Loucy (cell line): Measurements from ENCODE around the gene ARID1B.

Source experiments
- H2AFZ ChIP-seq: fragments of 200-600 bp; sonication (generic); 2 replicates; pipeline ENCODE4 v1.6.0; 2016; ENCODE audit warnings: antibody characterized with exemption, mild to moderate bottlenecking, low read length, moderate library complexity
- H3F3A ChIP-seq: fragments of 200-600 bp; 2 replicates; pipeline ENCODE4 v1.6.0; 2016; ENCODE audit warnings: antibody characterized with exemption, low read depth, mild to moderate bottlenecking
- H3K27me3 ChIP-seq: fragments of 200-600 bp; sonication (generic); 2 replicates; pipeline ENCODE4 v1.6.1; 2014; ENCODE audit warnings: low read length, mild to moderate bottlenecking; ENCODE audit not compliant: insufficient read depth, poor library complexity, severe bottlenecking
- H3K36me3 ChIP-seq: fragments of 200-600 bp; sonication (generic); 2 replicates; pipeline ENCODE4 v1.6.1; 2016; ENCODE audit warnings: low read length; ENCODE audit not compliant: insufficient read depth
- H3K4me1 ChIP-seq: fragments of 200-600 bp; sonication (generic); 2 replicates; pipeline ENCODE4 v1.5.1; 2014; ENCODE audit warnings: low read length, mild to moderate bottlenecking; ENCODE audit not compliant: insufficient read depth, poor library complexity, severe bottlenecking
- H3K4me2 ChIP-seq: fragments of 200-600 bp; sonication (generic); 2 replicates; pipeline ENCODE4 v1.6.0; 2014; ENCODE audit warnings: antibody characterized with exemption, low read length, low read depth, mild to moderate bottlenecking; ENCODE audit not compliant: poor library complexity, severe bottlenecking
- H3K4me3 ChIP-seq: fragments of 200-600 bp; sonication (generic); 2 replicates; pipeline ENCODE4 v1.5.1; 2014; ENCODE audit warnings: low read length, mild to moderate bottlenecking, mixed read lengths; ENCODE audit not compliant: poor library complexity, severe bottlenecking
- H3K79me2 ChIP-seq: fragments of 200-600 bp; sonication (generic); 2 replicates; pipeline ENCODE4 v1.6.1; 2014; ENCODE audit warnings: low read length; ENCODE audit not compliant: insufficient read depth
- H3K9ac ChIP-seq: fragments of 200-600 bp; sonication (generic); 2 replicates; pipeline ENCODE4 v1.6.0; 2014; ENCODE audit warnings: mild to moderate bottlenecking, low read depth, low read length, moderate library complexity; ENCODE audit not compliant: poor library complexity, severe bottlenecking
- H3K9me2 ChIP-seq: fragments of 200-600 bp; sonication (generic); replicated peaks from 2 replicates; pipeline ENCODE4 v1.6.1; 2016; ENCODE audit warnings: low read depth, low read length, mixed read lengths
- H3K9me3 ChIP-seq: fragments of 200-600 bp; sonication (generic); 2 replicates; pipeline ENCODE4 v1.6.1; 2014; ENCODE audit warnings: mild to moderate bottlenecking, antibody characterized with exemption, low read length, low read depth; ENCODE audit not compliant: insufficient read depth
- H4K20me1 ChIP-seq: fragments of 200-600 bp; sonication (generic); 2 replicates; pipeline ENCODE4 v1.6.0; 2014; ENCODE audit warnings: antibody characterized with exemption, low read length, mild to moderate bottlenecking; ENCODE audit not compliant: insufficient read depth, poor library complexity, severe bottlenecking
- CTCF ChIP-seq: fragments of 200-600 bp; sonication (generic); conservative IDR thresholded peaks from 2 replicates; pipeline ENCODE4 v1.5.1; 2014; ENCODE audit warnings: mild to moderate bottlenecking, antibody characterized with exemption, low read length
- EZH2phosphoT487 ChIP-seq: fragments of 200-600 bp; IDR thresholded peaks from 2 replicates; pipeline ENCODE4 v1.6.1; 2018; ENCODE audit warnings: antibody characterized with exemption, mild to moderate bottlenecking, moderate library complexity, borderline replicate concordance

The ARID1B gene

GRCh38 chr6:156953479-156954146, 176.4 kb downstream of the ARID1B start:
- no peaks in the 10 kb centered on the region; the same call in 1 of the 2 replicates for H3K36me3 ChIP-seq
- no peaks in the 10 kb centered on the region for H3K27me3 ChIP-seq
- H3K9me3 ChIP-seq, result no peaks in the 10 kb centered on the region
- peaks cover 9% of the 10 kb centered on the region for H3F3A ChIP-seq
- H3K4me1 ChIP-seq, result peaks cover 85% of the 10 kb centered on the region
- peaks cover 97% of the 10 kb centered on the region for H3K79me2 ChIP-seq
- H3K4me3 ChIP-seq, result peak overlapping the region; percentile 66
- H4K20me1 ChIP-seq, result peaks cover 77% of the 10 kb centered on the region
- no peak overlapping the region for H2AFZ ChIP-seq
- peak overlapping the region; percentile 73 for H3K4me2 ChIP-seq
- no peaks in the 10 kb centered on the region for H3K9me2 ChIP-seq
- peak; percentile 50 for TF ChIP-seq CTCF
- no peak for TF ChIP-seq EZH2phosphoT487
- H3K9ac ChIP-seq, result peak overlapping the region; percentile 48

GRCh38 chr6:156954191-156954590, 177.0 kb downstream of the ARID1B start:
- TF ChIP-seq EZH2phosphoT487, result no peak
- TF ChIP-seq CTCF, result no peak
- no peaks in the 10 kb centered on the region for H3K9me2 ChIP-seq
- no peak overlapping the region for H2AFZ ChIP-seq
- H3F3A ChIP-seq, result peaks cover 9% of the 10 kb centered on the region
- H3K4me3 ChIP-seq, result peak overlapping the region; percentile 66
- H3K27me3 ChIP-seq, result no peaks in the 10 kb centered on the region
- peaks cover 73% of the 10 kb centered on the region for H4K20me1 ChIP-seq
- H3K9ac ChIP-seq, result no peak overlapping the region
- H3K4me2 ChIP-seq, result peak overlapping the region; percentile 73
- H3K9me3 ChIP-seq, result no peaks in the 10 kb centered on the region
- H3K36me3 ChIP-seq, result no peaks in the 10 kb centered on the region; the same call in 1 of the 2 replicates
- H3K4me1 ChIP-seq, result peaks cover 79% of the 10 kb centered on the region
- peaks cover 97% of the 10 kb centered on the region for H3K79me2 ChIP-seq

GRCh38 chr6:156954816-156955215, 177.6 kb downstream of the ARID1B start:
- Histone ChIP-seq H3K27me3 (no peaks in the 10 kb centered on the region), H3K9me2 (no peaks in the 10 kb centered on the region), H3K36me3 (no peaks in the 10 kb centered on the region; the same call in 1 of the 2 replicates), H3F3A (peaks cover 9% of the 10 kb centered on the region), H2AFZ (no peak overlapping the region), H3K4me2 (no peak overlapping the region), H3K9me3 (no peaks in the 10 kb centered on the region), H3K79me2 (peaks cover 97% of the 10 kb centered on the region), H4K20me1 (peaks cover 68% of the 10 kb centered on the region), H3K4me1 (peaks cover 73% of the 10 kb centered on the region), H3K4me3 (no peak overlapping the region), H3K9ac (no peak overlapping the region)
- TF ChIP-seq CTCF (no peak), EZH2phosphoT487 (no peak)
